Fibroblast of peridontal ligament (primary cell): ENCODE data around the gene KRTAP10-8.
"Not testable (repeated sequence)": the region's sequence is repeated elsewhere in the genome, so short reads cannot be mapped to it uniquely, and the experiment has no call there.

ENCODE experiments used
- DNase-seq: peaks from one replicate; pipeline ENCODE4 v3.0.0-alpha.2; 2010; ENCODE audit errors: extremely low read depth

Gene KRTAP10-8

DNA sequence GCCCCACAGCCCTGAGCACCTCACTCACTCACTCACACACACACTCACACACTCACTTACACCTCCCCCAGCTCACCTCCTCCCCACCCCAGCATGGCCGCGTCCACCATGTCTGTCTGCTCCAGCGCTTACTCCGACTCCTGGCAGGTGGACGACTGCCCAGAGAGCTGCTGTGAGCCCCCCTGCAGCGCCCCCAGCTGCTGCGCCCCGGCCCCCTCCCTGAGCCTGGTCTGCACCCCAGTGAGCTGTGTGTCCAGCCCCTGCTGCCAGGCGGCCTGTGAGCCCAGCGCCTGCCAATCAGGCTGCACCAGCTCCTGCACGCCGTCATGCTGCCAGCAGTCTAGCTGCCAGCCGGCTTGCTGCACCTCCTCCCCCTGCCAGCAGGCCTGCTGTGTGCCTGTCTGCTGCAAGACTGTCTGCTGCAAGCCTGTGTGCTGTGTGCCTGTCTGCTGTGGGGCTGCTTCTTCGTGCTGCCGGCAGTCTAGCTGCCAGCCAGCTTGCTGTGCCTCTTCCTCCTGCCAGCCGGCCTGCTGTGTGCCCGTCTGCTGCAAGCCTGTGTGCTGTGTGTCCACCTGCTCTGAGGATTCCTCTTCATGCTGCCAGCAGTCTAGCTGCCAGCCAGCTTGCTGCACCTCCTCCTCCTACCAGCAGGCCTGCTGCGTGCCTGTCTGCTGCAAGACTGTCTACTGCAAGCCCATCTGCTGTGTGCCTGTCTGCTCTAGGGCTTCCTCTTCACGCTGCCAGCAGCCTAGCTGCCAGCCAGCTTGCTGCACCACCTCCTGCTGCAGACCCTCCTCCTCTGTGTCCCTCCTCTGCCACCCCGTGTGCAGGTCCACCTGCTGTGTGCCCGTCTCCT is 34.7 kb downstream of the KRTAP10-8 start, which contains the start of gene KRTAP10-11:
TSS of gene KRTAP10-11 (plus strand) at position 49 of the 856 bp plus-strand sequence. CDS start at position 94, 45 bp downstream.
- not testable (repeated sequence) for DNase-seq

DNA sequence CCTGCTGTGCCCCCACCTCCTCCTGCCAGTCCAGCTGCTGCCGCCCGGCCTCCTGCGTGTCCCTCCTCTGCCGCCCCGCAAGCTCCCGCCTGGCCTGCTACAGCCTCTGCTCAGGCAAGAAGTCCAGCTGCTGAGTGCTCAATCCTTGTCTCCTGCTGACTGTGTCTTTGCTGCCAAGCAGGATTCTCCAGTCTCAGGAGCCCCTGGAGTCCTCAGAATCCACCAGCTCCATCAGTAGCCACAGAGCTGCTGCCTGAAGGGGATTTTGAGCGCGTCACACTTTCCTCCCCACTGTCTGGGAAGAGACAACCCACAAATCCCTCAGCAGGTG is 35.3 kb downstream of the KRTAP10-8 start:
- no peak for DNase-seq

DNA sequence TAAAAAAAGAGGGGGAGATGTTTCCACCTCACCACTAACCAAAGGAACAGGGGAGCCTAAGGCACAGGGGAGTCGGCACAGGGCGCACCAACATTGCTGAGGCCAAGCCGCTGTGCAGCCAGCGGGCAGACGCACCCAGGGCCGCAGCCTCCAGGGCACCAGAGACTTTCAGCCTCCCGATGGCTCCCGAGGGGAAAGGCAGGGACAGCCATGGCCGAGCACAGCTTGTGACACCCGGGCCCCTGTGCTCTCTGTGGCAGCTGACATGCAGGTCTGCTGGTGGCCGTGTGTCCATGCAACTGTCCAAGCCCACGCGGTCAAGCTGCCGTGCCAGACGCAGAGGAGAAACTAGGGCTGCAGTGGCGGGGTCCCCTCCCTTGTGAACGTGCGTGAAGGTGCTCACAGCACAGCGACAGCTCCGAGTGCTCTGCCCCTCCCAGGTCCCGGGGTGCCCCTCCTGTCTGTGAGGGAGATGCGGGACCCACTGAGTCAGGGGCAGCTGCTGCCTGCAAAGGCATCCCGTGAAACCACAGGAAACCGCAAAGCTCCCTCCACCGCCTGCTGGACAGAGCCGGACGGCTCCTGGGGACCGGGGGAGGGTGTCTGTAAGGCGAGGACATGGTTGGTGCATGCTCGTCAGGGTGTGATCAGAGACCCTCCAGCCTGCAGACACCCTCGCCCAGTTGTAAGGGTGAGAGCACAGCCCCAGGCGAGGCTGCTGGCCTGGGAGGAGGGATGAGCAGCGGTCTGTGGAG is 36.9 kb downstream of the KRTAP10-8 start:
- DNase-seq, result no peak

DNA sequence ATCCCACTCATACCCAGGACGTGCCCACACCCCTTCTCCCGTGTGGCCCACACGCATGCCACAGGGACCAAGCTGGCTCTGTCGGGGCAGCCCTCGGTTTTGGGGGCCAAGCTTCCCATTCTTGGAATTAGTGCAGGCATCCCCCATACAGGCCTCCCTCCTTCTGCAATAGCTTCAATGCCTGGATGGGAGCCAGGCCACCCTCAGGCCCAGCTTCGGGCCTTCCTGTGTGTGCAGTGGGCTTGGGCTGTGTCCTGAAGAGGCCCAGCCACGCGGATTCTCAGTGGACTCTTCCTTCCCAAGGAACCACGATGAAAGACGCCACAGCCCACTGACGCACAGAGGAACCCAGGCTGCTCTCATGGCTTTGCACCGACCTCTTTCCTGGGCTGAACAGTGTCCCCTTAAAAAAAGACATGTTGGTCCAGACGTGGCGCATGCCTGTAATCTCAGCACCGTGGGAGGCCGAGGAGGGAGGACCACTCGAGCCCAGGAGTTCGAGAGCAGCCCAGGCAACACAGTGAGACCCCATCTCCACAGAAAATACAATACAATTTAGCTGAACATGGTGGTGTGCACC is 37.7 kb downstream of the KRTAP10-8 start:
- no peak for DNase-seq

DNA sequence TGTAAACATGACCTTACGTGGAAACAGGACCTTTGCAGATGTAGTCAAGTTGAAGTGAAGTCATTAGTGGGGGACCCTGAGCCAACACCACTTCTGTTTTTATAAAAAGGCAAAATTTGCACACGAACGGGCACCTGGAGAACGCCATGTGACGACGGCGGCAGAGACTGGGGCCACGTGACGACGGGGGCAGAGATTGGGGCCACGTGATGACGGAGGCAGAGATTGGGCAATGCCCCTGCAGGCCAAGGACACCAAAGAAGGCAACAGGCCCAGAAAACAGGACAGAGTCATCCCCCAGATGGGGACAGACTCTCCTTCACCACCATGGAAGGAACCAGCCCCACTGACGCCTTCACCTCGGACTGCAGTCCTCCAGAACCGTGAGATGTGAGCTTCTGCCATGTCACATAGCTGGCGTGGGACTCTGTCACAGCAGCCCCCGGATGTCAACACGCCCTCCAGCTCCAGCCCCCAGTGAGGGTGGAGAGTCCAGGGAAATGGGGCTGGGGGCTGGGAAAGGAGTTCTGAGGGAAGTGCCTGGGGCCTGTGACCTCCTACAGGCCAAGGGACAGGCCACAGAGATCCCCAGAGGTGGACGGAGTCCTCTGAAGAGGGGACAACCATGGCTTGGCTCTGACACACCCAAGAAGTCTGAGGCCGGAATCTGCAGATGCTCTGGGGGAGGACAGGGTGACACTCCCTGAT is 38.5 kb downstream of the KRTAP10-8 start:
- DNase-seq, result no peak

DNA sequence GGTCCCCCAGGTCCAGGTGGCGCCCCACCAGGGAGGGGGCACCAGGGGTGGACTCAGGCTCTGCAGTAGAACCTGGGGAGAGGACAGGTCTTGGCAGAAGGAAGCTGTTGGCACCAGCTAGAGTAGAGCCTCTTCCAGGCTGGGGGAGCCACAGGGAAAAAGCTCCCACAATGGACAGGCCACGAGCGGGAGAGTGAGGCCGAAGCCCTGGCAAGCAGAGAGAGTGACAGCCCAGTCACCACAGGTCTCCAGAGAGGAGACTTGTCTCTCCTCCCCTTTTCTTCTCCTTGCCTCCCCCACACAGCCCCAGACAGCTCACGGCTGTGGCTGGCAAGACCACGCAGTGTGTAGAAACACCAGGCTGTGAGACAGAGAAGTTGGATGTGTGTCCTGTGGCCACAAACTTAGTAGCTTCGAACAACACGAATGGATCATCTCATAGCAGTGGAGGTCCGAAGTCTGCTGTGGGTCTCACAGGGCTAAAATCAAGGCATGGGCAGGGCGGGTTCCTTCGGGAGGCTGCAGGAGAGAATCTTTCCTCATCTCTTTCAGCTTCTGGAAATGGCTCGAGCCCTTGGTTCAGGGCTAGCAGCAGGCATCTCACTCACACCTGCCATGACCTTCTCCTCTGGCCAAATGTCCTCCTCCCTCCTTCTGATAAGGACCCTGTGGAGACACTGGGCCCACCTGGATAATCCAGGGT is 39.2 kb downstream of the KRTAP10-8 start:
- no peak for DNase-seq

DNA sequence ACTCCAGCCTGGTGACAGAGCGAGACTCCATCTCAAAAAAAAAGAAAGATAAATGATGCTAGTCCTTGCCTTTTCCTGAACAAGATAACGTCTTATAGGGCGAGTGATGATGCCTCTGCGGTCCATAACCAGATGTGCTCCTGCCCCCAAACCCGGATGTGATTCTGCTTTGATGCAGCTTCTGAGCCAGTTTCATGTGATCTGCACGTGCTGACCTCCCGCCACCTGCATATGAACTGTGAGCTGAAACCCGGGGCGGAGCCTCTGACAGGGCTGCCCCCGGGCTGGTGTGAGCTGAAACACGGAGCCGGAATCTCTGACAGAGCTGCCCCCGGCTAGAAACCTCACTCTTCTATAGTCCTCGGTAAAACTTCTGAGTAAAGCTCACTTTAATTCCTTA is 41.2 kb downstream of the KRTAP10-8 start:
- no peak for DNase-seq

DNA sequence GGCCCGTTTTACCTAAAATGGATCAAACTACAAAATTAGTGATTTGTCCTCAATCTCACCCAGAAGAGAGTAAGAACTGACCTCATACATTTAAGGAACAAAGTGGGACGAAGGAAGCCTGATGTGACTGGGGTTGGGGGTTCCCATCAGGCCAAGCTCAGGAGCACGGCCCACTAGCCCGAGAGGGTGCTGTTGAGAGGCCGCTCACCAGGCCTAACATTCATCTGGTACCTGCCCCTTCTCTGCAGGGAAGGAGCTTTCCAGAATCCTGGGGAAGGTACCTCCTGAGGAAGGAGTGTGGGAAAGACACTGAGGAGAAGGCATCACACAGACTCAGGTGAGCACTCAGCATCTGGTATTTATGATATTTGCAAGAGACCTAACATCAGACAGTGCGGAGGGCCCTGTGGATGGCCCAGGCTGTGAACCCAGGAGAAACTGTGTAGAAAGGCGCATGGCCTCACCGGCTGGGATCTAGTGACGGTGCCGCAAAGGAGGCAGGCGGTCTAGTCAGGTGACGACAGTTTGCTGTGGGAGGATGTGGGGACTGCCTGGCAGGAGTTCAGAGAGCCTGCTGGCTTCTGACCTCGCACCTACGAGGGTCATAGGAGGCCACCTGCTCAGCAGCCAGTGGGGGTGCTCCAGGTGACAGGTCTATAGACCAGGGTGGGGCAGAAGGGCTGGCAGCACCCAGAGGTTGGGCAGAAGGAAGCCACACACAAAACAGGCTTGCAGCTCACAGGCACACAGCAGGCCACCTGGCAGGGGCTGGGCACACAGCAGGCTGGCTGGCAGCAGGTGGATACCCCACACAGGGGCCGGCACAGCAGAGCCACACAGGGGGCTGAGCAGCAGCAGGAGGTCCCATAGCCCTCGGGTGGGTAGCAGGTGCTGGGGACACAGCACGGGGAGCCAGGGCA is 42.0 kb downstream of the KRTAP10-8 start:
- DNase-seq, result no peak

DNA sequence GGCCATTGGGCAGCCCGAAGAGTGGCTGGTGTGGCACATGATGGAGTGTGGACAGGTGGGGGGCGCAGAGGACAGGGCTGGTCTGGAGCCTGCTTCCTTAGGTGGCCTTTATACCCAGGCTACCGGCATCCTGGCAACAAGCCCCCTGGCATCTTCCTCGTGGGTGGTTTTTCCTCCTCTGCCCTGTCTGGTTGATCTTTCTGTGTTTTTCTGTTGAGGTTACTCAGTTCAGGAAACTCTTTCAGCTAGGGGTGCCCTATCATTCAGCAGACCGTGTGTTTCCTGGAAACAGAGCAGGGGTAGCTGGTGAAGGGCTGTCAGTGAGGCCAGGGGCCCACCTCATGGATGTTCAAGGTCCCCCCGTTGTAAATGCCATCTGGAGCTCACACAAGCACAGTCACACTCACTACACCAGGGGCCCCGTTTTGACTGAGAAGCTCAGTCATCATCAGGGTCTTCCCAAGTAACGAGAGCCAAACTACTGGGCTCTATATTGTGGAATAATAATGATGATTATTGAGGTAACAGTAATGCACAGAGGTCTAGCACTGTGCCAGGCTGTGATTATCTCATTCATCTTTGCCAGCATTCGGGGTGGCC is 42.8 kb downstream of the KRTAP10-8 start, which contains the start of gene KRTAP12-4:
TSS of gene KRTAP12-4 (minus strand) at position 84 of the 600 bp plus-strand sequence. CDS start at position 39, 45 bp downstream.
- no peak for DNase-seq

DNA sequence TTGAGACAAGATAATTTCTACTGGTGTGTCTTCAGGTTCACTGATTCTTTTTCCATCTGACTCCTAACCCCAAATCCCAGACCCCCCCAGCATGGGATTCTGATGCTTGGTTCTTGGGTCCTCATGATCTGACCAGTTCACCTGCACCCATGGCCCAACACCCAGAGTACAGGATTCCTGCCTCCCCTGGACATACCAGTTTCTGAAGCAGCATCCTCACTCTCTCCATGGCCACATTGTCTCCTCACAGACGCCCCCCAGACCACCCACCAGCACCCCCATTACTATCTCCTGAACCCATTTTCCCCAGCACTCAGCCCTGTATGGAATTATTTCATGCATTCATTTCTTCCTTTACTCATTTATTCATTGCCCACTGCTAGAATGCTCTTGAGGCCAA is 45.0 kb downstream of the KRTAP10-8 start:
- no peak for DNase-seq

DNA sequence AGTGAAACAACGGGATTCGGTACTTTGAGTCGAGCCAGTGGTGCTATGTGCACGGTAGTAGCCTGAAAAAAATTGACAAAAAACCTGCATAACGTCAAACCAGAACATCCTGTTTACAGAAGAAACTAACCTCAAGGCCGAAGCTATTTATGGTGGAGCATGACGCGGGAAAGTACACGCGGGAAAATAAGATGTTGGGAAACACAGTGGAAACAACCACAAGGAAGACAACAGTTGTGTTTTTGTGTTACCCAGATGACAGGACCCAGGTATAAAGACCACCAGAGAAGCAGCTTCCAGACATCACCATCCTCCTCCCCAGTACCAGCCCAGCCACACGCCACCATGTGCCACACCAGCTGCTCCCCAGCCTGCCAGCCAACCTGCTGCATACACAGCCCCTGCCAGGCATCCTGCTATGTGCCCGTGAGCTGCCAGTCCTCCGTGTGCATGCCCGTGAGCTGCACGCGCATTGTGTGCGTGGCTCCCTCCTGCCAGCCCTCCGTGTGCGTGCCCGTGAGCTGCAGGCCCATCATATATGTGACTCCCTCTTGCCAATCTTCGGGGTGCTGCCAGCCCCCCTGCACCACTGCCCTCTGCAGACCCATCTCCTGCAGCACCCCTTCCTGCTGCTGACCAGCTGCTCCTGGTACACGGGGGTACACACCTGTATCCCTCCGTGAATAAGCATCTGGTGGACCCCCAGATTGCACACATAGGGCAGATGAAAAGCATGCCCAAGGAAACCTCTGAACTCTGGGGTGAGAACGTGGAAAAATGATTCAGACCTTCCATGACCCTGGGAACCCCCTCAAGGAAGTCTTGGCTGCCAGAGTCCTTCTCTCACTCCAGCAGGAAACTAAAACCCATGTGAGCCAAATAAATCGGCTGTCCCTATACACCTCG is 46.0 kb downstream of the KRTAP10-8 start, which contains the start of gene KRTAP12-3:
TSS of gene KRTAP12-3 (plus strand) at position 298 of the 906 bp plus-strand sequence. CDS start at position 346, 48 bp downstream.
- DNase-seq, result no peak

DNA sequence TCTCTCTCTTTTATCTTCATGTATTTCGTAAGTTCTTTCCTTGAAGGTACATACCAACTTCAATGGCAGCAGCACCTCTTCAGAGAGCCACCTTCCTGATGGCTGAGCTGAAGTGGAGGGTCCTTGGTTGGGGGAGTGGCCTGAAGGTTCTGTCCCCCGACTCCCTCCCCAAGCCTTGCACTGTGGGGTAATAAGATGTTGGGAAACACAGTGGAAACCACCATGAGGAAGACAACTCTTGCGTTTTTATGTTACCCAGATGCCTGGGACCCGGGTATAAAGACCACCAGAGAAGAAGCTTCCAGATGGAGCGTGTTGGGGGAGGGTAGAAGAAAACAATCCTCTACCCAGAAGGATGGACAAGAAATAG is 46.6 kb downstream of the KRTAP10-8 start:
- DNase-seq, result no peak

DNA sequence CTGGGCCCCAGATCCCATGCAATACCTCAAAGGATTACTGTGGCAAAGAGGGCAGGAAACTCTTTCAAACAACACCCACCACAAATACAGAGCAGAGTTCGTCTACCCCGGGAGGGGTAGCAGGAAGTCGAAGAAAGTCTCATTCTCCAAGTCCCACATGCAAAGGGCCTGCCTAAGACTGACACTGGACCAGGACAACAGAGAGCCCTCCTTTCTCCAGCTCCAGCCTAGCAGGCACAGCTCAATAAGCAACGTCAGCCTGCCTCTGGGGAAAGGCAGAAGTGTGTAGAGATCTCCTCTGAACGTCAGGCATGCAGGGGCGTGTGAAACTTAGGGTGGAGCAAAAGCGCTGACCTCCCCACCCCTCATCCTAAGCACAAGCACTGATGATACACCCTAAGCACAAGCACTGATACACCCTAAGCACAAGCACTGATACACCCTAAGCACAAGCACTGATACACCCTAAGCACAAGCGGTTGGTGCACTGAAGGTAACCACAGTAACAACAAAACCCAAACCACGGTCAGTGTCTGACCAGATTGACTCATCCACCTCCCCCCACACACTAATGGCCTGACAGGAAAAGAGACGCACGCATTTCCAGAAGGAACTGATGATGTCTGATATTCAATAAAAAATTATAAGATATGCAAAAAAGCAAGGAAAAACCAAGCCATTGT is 47.2 kb downstream of the KRTAP10-8 start:
- no peak for DNase-seq

DNA sequence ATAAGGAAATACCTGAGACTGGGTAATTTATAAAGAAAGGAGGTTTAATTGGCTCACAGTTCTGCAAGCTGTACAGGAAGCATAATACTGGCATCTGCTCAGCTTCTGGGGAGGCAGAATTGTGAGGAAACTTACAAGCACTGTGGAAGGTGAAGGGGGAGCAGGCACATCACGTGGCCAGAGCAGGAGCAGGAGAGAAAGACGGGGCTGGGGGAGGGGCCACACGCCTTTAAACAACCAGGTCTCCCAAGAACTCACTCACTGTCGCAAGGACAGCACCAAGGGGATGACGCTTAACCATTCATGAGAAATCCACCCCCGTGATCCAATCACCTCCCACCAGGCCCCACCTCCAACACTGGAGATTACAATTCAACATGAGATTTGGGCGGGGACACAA is 49.7 kb downstream of the KRTAP10-8 start:
- not testable (repeated sequence) for DNase-seq
